ENCODE measurements around the gene RELB. TPM values are rescaled to one million over a fixed set of nuclear protein-coding genes. Genes with fewer than 3 reads are reported as not detected.

Gene RELB
- total and polyA plus RNA-seq, 2 donors (not counting 3 experiments of a cell fraction or from before 2014, with no cell fraction given): 13.2 to 14.4 TPM

DNA sequence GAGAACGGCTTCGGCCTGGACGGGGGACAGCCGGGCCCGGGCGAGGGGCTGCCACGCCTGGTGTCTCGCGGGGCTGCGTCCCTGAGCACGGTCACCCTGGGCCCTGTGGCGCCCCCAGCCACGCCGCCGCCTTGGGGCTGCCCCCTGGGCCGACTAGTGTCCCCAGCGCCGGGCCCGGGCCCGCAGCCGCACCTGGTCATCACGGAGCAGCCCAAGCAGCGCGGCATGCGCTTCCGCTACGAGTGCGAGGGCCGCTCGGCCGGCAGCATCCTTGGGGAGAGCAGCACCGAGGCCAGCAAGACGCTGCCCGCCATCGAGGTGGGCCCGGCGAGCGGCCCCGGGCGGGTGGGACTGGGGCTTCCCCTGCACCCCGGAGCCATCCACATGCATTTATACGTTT lies 10.7 kb downstream of the RELB start:
- Histone ChIP-seq H3K9ac (replicated peaks; ENCODE audit: extremely low read depth, insufficient read depth, low read length) (no peak overlapping the region), H4K20me1 (replicated peaks; ENCODE audit: control insufficient read depth, extremely low read depth, insufficient read depth, low read length) (no peaks in the 10 kb centered on the region), H3K4me3 (replicated peaks in 1 of 3; ENCODE audit: insufficient read depth in 1 of 3, low read depth in 1 of 3, low read length in 3 of 3) (no peak overlapping the region), H3K36me3 (ENCODE audit: control insufficient read depth in 2 of 2, extremely low read depth in 1 of 2, insufficient read depth in 2 of 2, low read length in 2 of 2) (peaks cover 0 to 8% of the 10 kb centered on the region in 2 experiments), H3K9me1 (replicated peaks; ENCODE audit: control insufficient read depth, extremely low read depth, insufficient read depth, low read length) (no peaks in the 10 kb centered on the region), H3K4me1 (ENCODE audit: control insufficient read depth, extremely low read depth, insufficient read depth, low read length) (no peaks in the 10 kb centered on the region), H2AFZ (ENCODE audit: low read depth, low read length) (no peak overlapping the region), H3K79me2 (ENCODE audit: control insufficient read depth, insufficient read depth, low read length) (no peaks in the 10 kb centered on the region), H3K9me3 (replicated peaks; ENCODE audit: control insufficient read depth, insufficient read depth, low read length) (no peaks in the 10 kb centered on the region), H3K4me2 (ENCODE audit: insufficient read depth, low read length) (no peak overlapping the region), H3K27ac (ENCODE audit: insufficient read depth, low read depth, low read length) (no peak overlapping the region), H3K27me3 (ENCODE audit: control insufficient read depth in 2 of 2, insufficient read depth in 2 of 2, low read length in 2 of 2) (no peaks in the 10 kb centered on the region)
- TF ChIP-seq GATA2 (IDR thresholded peaks at IDR 0.05; ENCODE audit: insufficient read depth, insufficient read length, low read depth, low read length): no peak
- no peak for TF ChIP-seq MYC (IDR thresholded peaks at IDR 0.05; ENCODE audit: low read depth, low read length)
- no peak for TF ChIP-seq POLR2AphosphoS5 (IDR thresholded peaks at IDR 0.05; ENCODE audit: insufficient read depth, low read depth, low read length)
- no peak for TF ChIP-seq FOS (IDR thresholded peaks at IDR 0.05; ENCODE audit: borderline replicate concordance, insufficient read depth, low read length)
- no peak for TF ChIP-seq JUN (IDR thresholded peaks at IDR 0.05; ENCODE audit: borderline replicate concordance, insufficient read depth, insufficient read length, low read depth)
- no peak for TF ChIP-seq EZH2 (IDR thresholded peaks at IDR 0.05; ENCODE audit: borderline replicate concordance, low read depth, low read length, severe bottlenecking)
- TF ChIP-seq, protein P1, sequence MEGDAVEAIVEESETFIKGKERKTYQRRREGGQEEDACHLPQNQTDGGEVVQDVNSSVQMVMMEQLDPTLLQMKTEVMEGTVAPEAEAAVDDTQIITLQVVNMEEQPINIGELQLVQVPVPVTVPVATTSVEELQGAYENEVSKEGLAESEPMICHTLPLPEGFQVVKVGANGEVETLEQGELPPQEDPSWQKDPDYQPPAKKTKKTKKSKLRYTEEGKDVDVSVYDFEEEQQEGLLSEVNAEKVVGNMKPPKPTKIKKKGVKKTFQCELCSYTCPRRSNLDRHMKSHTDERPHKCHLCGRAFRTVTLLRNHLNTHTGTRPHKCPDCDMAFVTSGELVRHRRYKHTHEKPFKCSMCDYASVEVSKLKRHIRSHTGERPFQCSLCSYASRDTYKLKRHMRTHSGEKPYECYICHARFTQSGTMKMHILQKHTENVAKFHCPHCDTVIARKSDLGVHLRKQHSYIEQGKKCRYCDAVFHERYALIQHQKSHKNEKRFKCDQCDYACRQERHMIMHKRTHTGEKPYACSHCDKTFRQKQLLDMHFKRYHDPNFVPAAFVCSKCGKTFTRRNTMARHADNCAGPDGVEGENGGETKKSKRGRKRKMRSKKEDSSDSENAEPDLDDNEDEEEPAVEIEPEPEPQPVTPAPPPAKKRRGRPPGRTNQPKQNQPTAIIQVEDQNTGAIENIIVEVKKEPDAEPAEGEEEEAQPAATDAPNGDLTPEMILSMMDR (IDR thresholded peaks at IDR 0.05; ENCODE audit: extremely low read depth in 1 of 2, insufficient read depth in 1 of 2, low read depth in 1 of 2, low read length in 2 of 2): no peak
- TF ChIP-seq, protein P2, sequence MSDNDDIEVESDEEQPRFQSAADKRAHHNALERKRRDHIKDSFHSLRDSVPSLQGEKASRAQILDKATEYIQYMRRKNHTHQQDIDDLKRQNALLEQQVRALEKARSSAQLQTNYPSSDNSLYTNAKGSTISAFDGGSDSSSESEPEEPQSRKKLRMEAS (IDR thresholded peaks at IDR 0.05; ENCODE audit: insufficient read depth, insufficient read length): no peak
- TF ChIP-seq POLR2A (IDR thresholded peaks at IDR 0.05; ENCODE audit: low read depth, low read length): no peak
- dilution Hi-C loops (cut with MboI; ENCODE audit: extremely low pct_ligation_motif_present, low sequenced_read_pairs): no loop called here
- CTCF ChIA-PET: no interaction called here
- intact Hi-C loops (cut with micrococcal nuclease): no loop called here
- POLR2A ChIA-PET: interaction anchor here (0.6 kb wide), 1 partner anchor 9 kb away, joined by 10 read pairs; no protein-coding TSS in a partner anchor
- DNase-seq (ENCODE audit: low read depth, low spot score): no peak
- FAIRE-seq: no peak
- BruUV-seq (replicated peaks): no TSS peak
